ENCODE results near the gene FAM184A.

DNA sequence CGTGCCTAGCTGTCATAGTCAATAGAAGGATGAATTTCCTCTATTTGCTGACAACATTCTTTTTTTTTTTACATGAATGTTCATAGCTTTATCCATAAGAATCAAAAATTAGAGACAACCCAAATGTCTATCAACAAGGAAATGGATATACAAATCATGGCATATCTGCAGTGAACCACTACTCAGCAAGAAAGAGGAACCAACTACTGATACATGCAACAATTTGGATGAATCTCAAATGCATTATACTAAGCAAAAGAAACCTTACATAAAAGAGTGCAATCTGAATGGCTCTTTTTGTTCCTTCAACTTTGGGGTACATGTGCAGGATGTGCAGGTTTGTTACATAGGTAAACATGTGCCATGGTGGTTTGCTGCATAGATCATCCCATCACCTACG, 125.8 kb downstream of the FAM184A start:
- TF ChIP-seq, protein P1, sequence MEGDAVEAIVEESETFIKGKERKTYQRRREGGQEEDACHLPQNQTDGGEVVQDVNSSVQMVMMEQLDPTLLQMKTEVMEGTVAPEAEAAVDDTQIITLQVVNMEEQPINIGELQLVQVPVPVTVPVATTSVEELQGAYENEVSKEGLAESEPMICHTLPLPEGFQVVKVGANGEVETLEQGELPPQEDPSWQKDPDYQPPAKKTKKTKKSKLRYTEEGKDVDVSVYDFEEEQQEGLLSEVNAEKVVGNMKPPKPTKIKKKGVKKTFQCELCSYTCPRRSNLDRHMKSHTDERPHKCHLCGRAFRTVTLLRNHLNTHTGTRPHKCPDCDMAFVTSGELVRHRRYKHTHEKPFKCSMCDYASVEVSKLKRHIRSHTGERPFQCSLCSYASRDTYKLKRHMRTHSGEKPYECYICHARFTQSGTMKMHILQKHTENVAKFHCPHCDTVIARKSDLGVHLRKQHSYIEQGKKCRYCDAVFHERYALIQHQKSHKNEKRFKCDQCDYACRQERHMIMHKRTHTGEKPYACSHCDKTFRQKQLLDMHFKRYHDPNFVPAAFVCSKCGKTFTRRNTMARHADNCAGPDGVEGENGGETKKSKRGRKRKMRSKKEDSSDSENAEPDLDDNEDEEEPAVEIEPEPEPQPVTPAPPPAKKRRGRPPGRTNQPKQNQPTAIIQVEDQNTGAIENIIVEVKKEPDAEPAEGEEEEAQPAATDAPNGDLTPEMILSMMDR (IDR thresholded peaks at IDR 0.05 in 4 of 5, conservative IDR thresholded peaks at IDR 0.05 in 1 of 5), result no peak
- no peak for TF ChIP-seq POLR2A (IDR thresholded peaks at IDR 0.05)

All from gastrocnemius medialis (tissue), 4 donors.